ENCODE measurements around the gene PLXNA4. TPM values are rescaled to one million over a fixed set of nuclear protein-coding genes. Genes with fewer than 3 reads are reported as not detected.

Gene PLXNA4
- total RNA-seq, 1 donor from 2014 or later: 13.6 TPM

DNA sequence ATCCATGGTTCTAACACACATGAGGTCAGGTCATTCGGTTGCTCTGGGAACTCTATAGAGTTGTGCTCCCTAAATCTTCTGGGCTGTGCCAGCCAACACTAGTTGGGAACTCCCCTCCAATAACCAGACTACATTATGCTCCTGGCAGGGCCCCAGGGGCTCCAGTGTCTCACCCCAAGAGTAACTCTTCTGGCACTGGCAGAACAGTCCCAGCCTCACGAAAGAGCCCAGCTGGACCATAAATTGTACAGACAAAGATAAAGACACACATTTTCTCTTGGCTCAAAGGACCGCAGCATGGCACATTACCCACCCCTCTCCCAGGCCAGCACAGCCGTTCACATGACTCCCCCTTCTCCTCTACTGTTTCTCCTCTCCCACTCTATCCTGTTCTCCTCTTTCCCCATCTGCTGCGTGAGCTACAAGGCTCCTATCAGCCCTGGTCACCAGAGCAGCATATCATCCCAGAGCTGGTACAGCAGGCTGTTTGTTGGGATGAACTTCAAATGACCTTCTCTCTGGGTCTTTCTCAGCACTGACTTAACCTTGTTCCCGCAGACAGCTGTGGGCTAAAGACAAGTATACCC is 230.6 kb downstream of the PLXNA4 start:
- Mint-ChIP-seq H3K27ac (no peak overlapping the region), H3K27me3 (peaks cover 10% of the 10 kb centered on the region), H3K4me3 (no peak overlapping the region), H3K36me3 (no peaks in the 10 kb centered on the region), H3K4me1 (ENCODE audit: unreplicated experiment) (peaks cover 29% of the 10 kb centered on the region), H3K9me3 (no peaks in the 10 kb centered on the region)
- no peak for DNase-seq (ENCODE audit: extremely low spot score, unreplicated experiment)
- TF ChIP-seq, protein P1, sequence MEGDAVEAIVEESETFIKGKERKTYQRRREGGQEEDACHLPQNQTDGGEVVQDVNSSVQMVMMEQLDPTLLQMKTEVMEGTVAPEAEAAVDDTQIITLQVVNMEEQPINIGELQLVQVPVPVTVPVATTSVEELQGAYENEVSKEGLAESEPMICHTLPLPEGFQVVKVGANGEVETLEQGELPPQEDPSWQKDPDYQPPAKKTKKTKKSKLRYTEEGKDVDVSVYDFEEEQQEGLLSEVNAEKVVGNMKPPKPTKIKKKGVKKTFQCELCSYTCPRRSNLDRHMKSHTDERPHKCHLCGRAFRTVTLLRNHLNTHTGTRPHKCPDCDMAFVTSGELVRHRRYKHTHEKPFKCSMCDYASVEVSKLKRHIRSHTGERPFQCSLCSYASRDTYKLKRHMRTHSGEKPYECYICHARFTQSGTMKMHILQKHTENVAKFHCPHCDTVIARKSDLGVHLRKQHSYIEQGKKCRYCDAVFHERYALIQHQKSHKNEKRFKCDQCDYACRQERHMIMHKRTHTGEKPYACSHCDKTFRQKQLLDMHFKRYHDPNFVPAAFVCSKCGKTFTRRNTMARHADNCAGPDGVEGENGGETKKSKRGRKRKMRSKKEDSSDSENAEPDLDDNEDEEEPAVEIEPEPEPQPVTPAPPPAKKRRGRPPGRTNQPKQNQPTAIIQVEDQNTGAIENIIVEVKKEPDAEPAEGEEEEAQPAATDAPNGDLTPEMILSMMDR (conservative IDR thresholded peaks at IDR 0.05): no peak

- Mint-ChIP-seq H3K27me3 (peaks cover 10% of the 10 kb centered on the region), H3K27ac (no peak overlapping the region), H3K36me3 (no peaks in the 10 kb centered on the region), H3K4me1 (ENCODE audit: unreplicated experiment) (peaks cover 29% of the 10 kb centered on the region), H3K9me3 (no peaks in the 10 kb centered on the region), H3K4me3 (no peak overlapping the region)
- TF ChIP-seq, protein P1 (conservative IDR thresholded peaks at IDR 0.05): no peak
- no peak for DNase-seq (ENCODE audit: extremely low spot score, unreplicated experiment)
These were observed 231.2 kb downstream of the PLXNA4 start for GRCh38 chr7:132345030-132345429.

DNA sequence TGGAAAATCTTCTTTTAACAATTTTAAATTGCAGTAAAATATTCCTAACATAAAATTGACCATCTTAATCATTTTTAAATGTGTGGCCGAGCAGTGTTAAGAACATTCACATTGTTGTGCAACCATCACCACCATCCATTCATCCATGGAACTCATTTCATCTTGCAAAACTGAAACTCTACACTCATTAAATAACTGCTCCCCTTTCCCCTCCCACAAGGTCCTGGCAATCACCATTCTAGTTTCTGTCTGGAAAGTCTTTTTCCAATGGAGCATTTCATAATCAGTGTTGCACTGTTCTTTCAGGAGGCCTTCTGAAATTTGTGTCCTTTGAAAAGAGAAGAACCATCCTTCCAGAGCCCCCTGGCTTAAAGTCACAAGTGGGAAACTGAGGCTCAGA is 233.1 kb downstream of the PLXNA4 start:
- Mint-ChIP-seq H3K4me1 (ENCODE audit: unreplicated experiment) (peaks cover 27% of the 10 kb centered on the region), H3K27ac (no peak overlapping the region), H3K4me3 (no peak overlapping the region), H3K36me3 (no peaks in the 10 kb centered on the region), H3K9me3 (no peaks in the 10 kb centered on the region), H3K27me3 (peaks cover 9% of the 10 kb centered on the region)
- DNase-seq (ENCODE audit: extremely low spot score, unreplicated experiment): no peak
- TF ChIP-seq, protein P1 (conservative IDR thresholded peaks at IDR 0.05): no peak

DNA sequence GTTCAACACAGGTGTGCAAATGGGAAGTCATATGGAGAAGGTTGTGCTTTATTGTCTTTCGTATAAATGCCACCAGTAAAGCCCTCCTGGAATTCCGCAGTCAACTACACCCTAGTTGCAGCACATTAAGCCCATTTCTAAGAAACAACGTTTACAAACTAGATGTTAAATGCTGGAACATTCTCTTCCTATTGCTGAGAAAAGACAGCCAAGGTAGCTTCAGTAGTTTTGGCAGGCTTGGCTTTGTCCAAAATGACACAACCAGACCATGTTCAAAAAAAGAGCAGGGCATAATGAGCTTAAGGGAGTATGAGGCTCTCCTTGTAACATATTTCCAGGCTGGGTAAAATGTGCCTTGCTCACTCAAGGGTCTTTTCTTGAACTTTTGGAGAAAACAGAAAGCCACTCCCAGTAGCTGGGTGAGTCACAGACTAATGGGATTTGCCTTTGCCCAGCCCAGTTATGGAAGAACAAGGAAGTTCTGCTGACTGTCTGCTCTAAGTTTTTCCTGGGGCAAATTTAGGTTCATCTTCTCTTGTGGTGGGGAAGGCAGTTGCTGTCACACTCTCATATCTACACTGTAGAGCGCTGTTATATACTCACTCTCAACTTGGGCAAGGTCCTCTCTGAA is 238.7 kb downstream of the PLXNA4 start:
- no peaks in the 10 kb centered on the region for H3K9me3 Mint-ChIP-seq
- no peak for DNase-seq (ENCODE audit: extremely low spot score, unreplicated experiment)
- no peak overlapping the region for H3K4me3 Mint-ChIP-seq

GRCh38 chr7:132336797-132337196 is 239.5 kb downstream of the PLXNA4 start:
- Mint-ChIP-seq H3K4me1 (ENCODE audit: unreplicated experiment) (no peaks in the 10 kb centered on the region), H3K9me3 (no peaks in the 10 kb centered on the region), H3K36me3 (no peaks in the 10 kb centered on the region), H3K27ac (no peak overlapping the region), H3K4me3 (no peak overlapping the region), H3K27me3 (peaks cover 5% of the 10 kb centered on the region)
- TF ChIP-seq, protein P1 (conservative IDR thresholded peaks at IDR 0.05): no peak
- DNase-seq (ENCODE audit: extremely low spot score, unreplicated experiment): no peak

More for the DNA sequence above, 238.7 kb downstream of the PLXNA4 start:
- TF ChIP-seq, protein P1 (conservative IDR thresholded peaks at IDR 0.05): no peak
- no peaks in the 10 kb centered on the region for H3K36me3 Mint-ChIP-seq
- no peaks in the 10 kb centered on the region for H3K27me3 Mint-ChIP-seq
- H3K4me1 Mint-ChIP-seq (ENCODE audit: unreplicated experiment): no peaks in the 10 kb centered on the region
- H3K27ac Mint-ChIP-seq: no peak overlapping the region

All from type B pancreatic cell (in vitro differentiated cells).